ENCODE measurements around the gene MAPK7.

The MAPK7 gene

GRCh38 chr17:19392303-19392702, 14.0 kb downstream of the MAPK7 start:
- Histone ChIP-seq H3K27me3 (ENCODE audit: control insufficient read depth, insufficient read depth, low read length) (no peaks in the 10 kb centered on the region), H3K4me1 (ENCODE audit: control insufficient read depth, insufficient read depth, low read length) (peaks cover 30% of the 10 kb centered on the region), H3K27ac (ENCODE audit: low read depth, low read length) (no peak overlapping the region), H3K9me3 (ENCODE audit: control insufficient read depth, insufficient read depth, low read depth, low read length) (no peaks in the 10 kb centered on the region), H3K36me3 (ENCODE audit: control insufficient read depth, insufficient read depth, low read length) (no peaks in the 10 kb centered on the region), H3K4me3 (ENCODE audit: low read depth, low read length) (no peak overlapping the region), H3K9ac (ENCODE audit: low read length) (no peak overlapping the region)

- no peaks in the 10 kb centered on the region for H3K27me3 ChIP-seq (ENCODE audit: control insufficient read depth, insufficient read depth, low read length)
- no peak overlapping the region for H3K9ac ChIP-seq (ENCODE audit: low read length)
- peaks cover 13% of the 10 kb centered on the region for H3K4me1 ChIP-seq (ENCODE audit: control insufficient read depth, insufficient read depth, low read length)
- no peak overlapping the region for H3K4me3 ChIP-seq (ENCODE audit: low read depth, low read length)
- no peaks in the 10 kb centered on the region for H3K36me3 ChIP-seq (ENCODE audit: control insufficient read depth, insufficient read depth, low read length)
- no peak overlapping the region for H3K27ac ChIP-seq (ENCODE audit: low read depth, low read length)
- H3K9me3 ChIP-seq (ENCODE audit: control insufficient read depth, insufficient read depth, low read depth, low read length): no peaks in the 10 kb centered on the region
These were observed 19.3 kb downstream of the MAPK7 start for GRCh38 chr17:19397556-19398041.

GRCh38 chr17:19398301-19399181, 20.2 kb downstream of the MAPK7 start:
- Histone ChIP-seq H3K4me1 (ENCODE audit: control insufficient read depth, insufficient read depth, low read length) (peaks cover 13% of the 10 kb centered on the region), H3K27ac (ENCODE audit: low read depth, low read length) (no peak overlapping the region), H3K36me3 (ENCODE audit: control insufficient read depth, insufficient read depth, low read length) (no peaks in the 10 kb centered on the region), H3K27me3 (ENCODE audit: control insufficient read depth, insufficient read depth, low read length) (no peaks in the 10 kb centered on the region), H3K4me3 (ENCODE audit: low read depth, low read length) (no peak overlapping the region), H3K9me3 (ENCODE audit: control insufficient read depth, insufficient read depth, low read depth, low read length) (no peaks in the 10 kb centered on the region), H3K9ac (ENCODE audit: low read length) (no peak overlapping the region)

DNA sequence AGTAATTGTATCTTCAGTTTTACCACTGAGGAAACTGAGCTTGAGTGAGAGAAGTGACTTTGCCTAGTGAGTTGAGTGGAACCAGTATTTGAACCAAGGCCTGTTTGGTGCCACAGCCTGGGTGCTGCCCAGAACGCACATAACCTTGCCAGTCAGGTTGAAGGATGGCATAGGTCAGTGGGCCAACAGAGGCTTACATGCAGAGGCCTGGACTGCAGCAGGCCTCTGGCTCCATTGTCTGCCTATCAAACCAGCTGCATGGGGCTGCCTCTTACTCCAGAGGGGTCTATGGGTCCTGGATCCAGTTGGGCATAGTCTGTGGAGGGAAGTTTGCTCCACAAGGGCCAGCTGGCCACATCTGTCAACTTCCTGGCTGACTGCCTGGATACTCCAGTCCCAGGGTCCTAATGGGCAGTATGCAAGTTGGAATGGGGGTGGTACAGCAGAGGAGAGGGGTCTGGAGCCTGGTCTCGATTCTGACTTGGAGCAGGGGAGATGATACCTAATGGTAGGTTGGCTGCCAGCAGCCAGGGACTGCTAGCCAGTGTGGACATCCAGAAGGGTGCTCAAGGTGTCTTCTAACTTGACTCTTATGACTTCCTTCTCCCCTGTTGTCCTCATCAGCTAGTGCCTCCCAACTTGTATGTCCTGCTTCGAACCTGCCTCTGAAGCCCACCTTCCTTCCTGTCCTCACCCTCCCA, 21.6 kb downstream of the MAPK7 start:
- no peaks in the 10 kb centered on the region for H3K36me3 ChIP-seq (ENCODE audit: control insufficient read depth, insufficient read depth, low read length)
- no peak overlapping the region for H3K9ac ChIP-seq (ENCODE audit: low read length)
- H3K4me1 ChIP-seq (ENCODE audit: control insufficient read depth, insufficient read depth, low read length): peaks cover 13% of the 10 kb centered on the region
- H3K27me3 ChIP-seq (ENCODE audit: control insufficient read depth, insufficient read depth, low read length): no peaks in the 10 kb centered on the region
- no peaks in the 10 kb centered on the region for H3K9me3 ChIP-seq (ENCODE audit: control insufficient read depth, insufficient read depth, low read depth, low read length)
- no peak overlapping the region for H3K4me3 ChIP-seq (ENCODE audit: low read depth, low read length)
- H3K27ac ChIP-seq (ENCODE audit: low read depth, low read length): no peak overlapping the region

GRCh38 chr17:19401321-19402010, 23.2 kb downstream of the MAPK7 start:
- Histone ChIP-seq H3K27ac (ENCODE audit: low read depth, low read length) (no peak overlapping the region), H3K4me3 (ENCODE audit: low read depth, low read length) (no peak overlapping the region), H3K9me3 (ENCODE audit: control insufficient read depth, insufficient read depth, low read depth, low read length) (no peaks in the 10 kb centered on the region)

DNA sequence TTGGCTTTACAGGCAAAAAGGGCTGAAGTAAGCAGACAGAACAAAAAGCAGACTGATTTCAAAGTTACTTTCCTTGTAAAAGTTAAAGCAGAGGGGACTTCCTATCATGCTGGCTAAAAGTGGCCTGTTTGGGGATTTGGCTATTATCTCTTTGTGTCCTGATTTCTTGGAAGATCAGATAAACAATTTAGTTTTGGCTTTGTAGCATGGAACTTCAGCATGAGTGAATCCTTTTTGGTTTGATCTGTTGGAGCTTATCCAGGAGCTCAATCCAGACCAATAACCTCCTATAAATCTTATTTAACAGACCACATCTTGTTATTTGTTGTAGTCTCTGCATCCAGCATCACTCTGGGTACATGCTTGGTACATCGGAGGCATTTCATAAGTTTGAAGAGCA, 23.9 kb downstream of the MAPK7 start:
- Histone ChIP-seq H3K4me3 (ENCODE audit: low read depth, low read length) (no peak overlapping the region), H3K27ac (ENCODE audit: low read depth, low read length) (no peak overlapping the region), H3K4me1 (ENCODE audit: control insufficient read depth, insufficient read depth, low read length) (peaks cover 13% of the 10 kb centered on the region), H3K36me3 (ENCODE audit: control insufficient read depth, insufficient read depth, low read length) (no peaks in the 10 kb centered on the region), H3K27me3 (ENCODE audit: control insufficient read depth, insufficient read depth, low read length) (no peaks in the 10 kb centered on the region), H3K9me3 (ENCODE audit: control insufficient read depth, insufficient read depth, low read depth, low read length) (no peaks in the 10 kb centered on the region), H3K9ac (ENCODE audit: low read length) (no peak overlapping the region)

More at GRCh38 chr17:19401321-19402010, 23.2 kb downstream of the MAPK7 start:
- peaks cover 13% of the 10 kb centered on the region for H3K4me1 ChIP-seq (ENCODE audit: control insufficient read depth, insufficient read depth, low read length)
- H3K9ac ChIP-seq (ENCODE audit: low read length): no peak overlapping the region
- H3K36me3 ChIP-seq (ENCODE audit: control insufficient read depth, insufficient read depth, low read length): no peaks in the 10 kb centered on the region
- H3K27me3 ChIP-seq (ENCODE audit: control insufficient read depth, insufficient read depth, low read length): no peaks in the 10 kb centered on the region

DNA sequence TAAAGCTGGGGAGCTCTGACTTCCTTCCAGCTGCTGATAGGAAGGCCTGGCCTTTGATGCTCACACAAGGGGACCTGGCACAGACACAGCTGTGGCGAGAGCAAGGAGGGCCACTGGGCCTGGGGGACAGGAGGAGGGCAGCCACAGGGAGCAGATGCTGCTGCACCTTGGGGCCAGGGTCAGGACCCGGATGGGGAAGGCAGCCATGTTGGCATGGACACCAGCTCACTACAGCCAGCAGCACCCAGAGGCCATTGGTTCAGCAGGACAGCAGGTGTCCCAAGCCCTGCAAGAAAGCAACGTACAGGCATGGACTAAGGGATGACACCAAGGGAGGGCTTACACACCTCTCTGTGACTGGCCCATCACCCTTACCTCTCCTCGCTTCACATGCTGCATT, 24.7 kb downstream of the MAPK7 start:
- Histone ChIP-seq H3K4me1 (ENCODE audit: control insufficient read depth, insufficient read depth, low read length) (peaks cover 6% of the 10 kb centered on the region), H3K36me3 (ENCODE audit: control insufficient read depth, insufficient read depth, low read length) (no peaks in the 10 kb centered on the region), H3K27me3 (ENCODE audit: control insufficient read depth, insufficient read depth, low read length) (no peaks in the 10 kb centered on the region), H3K27ac (ENCODE audit: low read depth, low read length) (no peak overlapping the region), H3K4me3 (ENCODE audit: low read depth, low read length) (no peak overlapping the region), H3K9ac (ENCODE audit: low read length) (no peak overlapping the region), H3K9me3 (ENCODE audit: control insufficient read depth, insufficient read depth, low read depth, low read length) (no peaks in the 10 kb centered on the region)

GRCh38 chr17:19404264-19404663, 26.0 kb downstream of the MAPK7 start:
- Histone ChIP-seq H3K9me3 (ENCODE audit: control insufficient read depth, insufficient read depth, low read depth, low read length) (no peaks in the 10 kb centered on the region), H3K9ac (ENCODE audit: low read length) (no peak overlapping the region), H3K27ac (ENCODE audit: low read depth, low read length) (no peak overlapping the region), H3K27me3 (ENCODE audit: control insufficient read depth, insufficient read depth, low read length) (no peaks in the 10 kb centered on the region), H3K4me3 (ENCODE audit: low read depth, low read length) (no peak overlapping the region), H3K4me1 (ENCODE audit: control insufficient read depth, insufficient read depth, low read length) (no peaks in the 10 kb centered on the region), H3K36me3 (ENCODE audit: control insufficient read depth, insufficient read depth, low read length) (no peaks in the 10 kb centered on the region)

DNA sequence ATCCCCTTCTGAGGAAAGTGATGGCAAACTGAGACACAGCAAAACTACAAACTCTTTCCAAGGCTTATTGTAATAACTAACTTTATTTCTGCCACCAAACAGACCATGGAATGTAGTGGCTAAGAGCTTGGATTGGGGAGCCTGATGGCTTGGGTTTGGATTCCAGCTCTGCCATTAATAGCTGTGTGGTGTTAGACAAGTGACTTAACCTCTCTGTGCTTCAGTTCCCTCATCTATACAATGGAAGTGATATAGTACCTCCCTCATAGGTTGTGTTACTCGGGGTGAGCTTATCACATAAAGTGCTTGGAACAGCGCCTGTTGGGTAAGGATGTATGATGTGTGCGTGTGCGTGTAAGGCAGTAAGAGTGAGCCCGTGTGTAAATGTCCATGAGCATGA, 26.8 kb downstream of the MAPK7 start:
- Histone ChIP-seq H3K36me3 (ENCODE audit: control insufficient read depth, insufficient read depth, low read length) (no peaks in the 10 kb centered on the region), H3K27me3 (ENCODE audit: control insufficient read depth, insufficient read depth, low read length) (no peaks in the 10 kb centered on the region), H3K4me1 (ENCODE audit: control insufficient read depth, insufficient read depth, low read length) (peaks cover 4% of the 10 kb centered on the region; the same call in 1 of the 2 replicates), H3K27ac (ENCODE audit: low read depth, low read length) (no peak overlapping the region), H3K9ac (ENCODE audit: low read length) (no peak overlapping the region), H3K4me3 (ENCODE audit: low read depth, low read length) (no peak overlapping the region), H3K9me3 (ENCODE audit: control insufficient read depth, insufficient read depth, low read depth, low read length) (no peaks in the 10 kb centered on the region)

DNA sequence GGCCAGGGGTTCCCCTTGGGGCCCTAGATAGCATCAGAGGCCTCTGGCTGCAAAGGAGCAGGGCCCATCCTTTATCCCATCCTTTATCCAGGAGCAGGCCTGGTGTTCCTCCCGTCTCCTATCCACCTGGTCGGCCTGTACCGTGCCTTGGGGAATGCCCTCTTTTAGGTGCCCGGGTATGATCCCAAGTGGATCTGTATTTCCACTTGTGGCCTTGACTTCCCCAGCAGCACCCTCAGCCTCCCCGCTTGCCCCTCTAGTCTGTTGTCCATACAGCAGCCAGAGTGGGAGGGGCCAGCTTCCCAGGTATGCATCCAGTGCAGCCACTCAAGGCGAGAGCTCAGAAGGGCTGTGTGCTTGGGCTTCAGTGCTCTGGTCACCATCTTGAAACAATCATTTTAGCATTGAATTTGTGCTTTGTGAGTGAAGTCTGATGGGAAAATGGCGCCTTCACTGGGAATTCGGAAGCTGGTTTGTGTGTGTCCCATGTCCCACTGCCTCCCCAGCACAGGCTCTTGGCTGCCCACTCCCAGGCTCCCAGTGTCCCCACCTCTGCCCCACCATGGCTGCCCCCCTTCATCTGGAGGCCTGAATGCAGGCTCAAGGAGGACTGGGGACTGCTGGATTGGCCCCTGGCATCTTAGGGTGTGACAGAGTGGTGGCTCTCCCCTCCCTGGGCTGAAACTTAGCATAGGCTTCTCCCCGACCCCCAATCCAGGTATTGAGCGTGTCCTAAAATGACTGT, 29.5 kb downstream of the MAPK7 start:
- no peak overlapping the region for H3K9ac ChIP-seq (ENCODE audit: low read length)
- H3K4me1 ChIP-seq (ENCODE audit: control insufficient read depth, insufficient read depth, low read length): peaks cover 11% of the 10 kb centered on the region

More for the DNA sequence above, 29.5 kb downstream of the MAPK7 start:
- Histone ChIP-seq H3K9me3 (ENCODE audit: control insufficient read depth, insufficient read depth, low read depth, low read length) (no peaks in the 10 kb centered on the region), H3K27ac (ENCODE audit: low read depth, low read length) (no peak overlapping the region), H3K36me3 (ENCODE audit: control insufficient read depth, insufficient read depth, low read length) (no peaks in the 10 kb centered on the region), H3K4me3 (ENCODE audit: low read depth, low read length) (no peak overlapping the region), H3K27me3 (ENCODE audit: control insufficient read depth, insufficient read depth, low read length) (no peaks in the 10 kb centered on the region)
